Sigmoid colon (tissue), 4 donors: Measurements from ENCODE around the gene DNAJA1.

Source experiments
- EP300 ChIP-seq, 4 donors: sonication (generic); formaldehyde crosslinking; IDR thresholded peaks; one replicate each; pipeline ENCODE4 v1.6.1; 2017; ENCODE audit warnings: antibody characterized with exemption in 4 of 4
- TF ChIP-seq, protein P1 (sequence below), 4 experiments: fragments of 450-650 bp in 3 of 4; fragments of 200-600 bp in 1 of 4; IDR thresholded peaks; one replicate each; pipeline ENCODE4 v1.5.1; 2016 to 2019; ENCODE audit warnings: antibody characterized with exemption in 4 of 4, mild to moderate bottlenecking in 3 of 4, moderate library complexity in 2 of 4

DNA sequence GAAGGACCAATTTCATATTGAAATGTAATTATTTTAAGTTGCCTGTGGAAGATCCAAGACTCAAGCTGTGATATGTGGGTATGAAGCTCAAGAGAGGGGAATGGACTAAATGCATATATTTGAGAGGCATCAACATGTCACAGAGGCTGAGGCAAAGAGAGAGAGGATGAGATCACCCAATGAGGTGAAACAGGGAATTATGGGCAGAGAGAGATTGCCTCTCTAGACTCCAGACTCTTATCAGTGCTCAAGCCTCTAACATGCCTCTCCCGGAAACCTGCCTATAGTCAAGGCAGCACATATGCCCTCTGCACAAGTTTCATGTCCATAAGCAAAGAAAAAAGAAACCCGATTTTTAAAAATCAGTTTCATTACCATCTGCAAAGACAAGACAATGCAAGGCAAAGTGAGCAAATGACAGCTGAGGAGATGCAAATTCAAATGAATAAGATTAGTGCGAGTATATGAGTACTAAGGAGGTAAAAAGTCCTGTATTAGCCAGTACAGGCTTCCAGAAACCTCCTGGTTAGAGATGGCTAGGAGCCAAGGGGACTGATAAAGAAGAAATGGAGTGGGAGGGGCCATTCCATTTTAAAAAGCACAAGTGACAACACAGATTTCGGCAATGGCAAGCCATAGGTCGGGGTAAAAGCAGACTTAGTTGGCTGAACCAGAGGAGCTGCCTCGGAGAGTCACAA is 33.0 kb upstream of the DNAJA1 start:
- no peak for TF ChIP-seq EP300 (IDR thresholded peaks at IDR 0.05)
- TF ChIP-seq, protein P1, sequence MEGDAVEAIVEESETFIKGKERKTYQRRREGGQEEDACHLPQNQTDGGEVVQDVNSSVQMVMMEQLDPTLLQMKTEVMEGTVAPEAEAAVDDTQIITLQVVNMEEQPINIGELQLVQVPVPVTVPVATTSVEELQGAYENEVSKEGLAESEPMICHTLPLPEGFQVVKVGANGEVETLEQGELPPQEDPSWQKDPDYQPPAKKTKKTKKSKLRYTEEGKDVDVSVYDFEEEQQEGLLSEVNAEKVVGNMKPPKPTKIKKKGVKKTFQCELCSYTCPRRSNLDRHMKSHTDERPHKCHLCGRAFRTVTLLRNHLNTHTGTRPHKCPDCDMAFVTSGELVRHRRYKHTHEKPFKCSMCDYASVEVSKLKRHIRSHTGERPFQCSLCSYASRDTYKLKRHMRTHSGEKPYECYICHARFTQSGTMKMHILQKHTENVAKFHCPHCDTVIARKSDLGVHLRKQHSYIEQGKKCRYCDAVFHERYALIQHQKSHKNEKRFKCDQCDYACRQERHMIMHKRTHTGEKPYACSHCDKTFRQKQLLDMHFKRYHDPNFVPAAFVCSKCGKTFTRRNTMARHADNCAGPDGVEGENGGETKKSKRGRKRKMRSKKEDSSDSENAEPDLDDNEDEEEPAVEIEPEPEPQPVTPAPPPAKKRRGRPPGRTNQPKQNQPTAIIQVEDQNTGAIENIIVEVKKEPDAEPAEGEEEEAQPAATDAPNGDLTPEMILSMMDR (IDR thresholded peaks at IDR 0.05) = no peak
